B cell (primary cell): ENCODE results near the gene ZNF24.

Source experiments
- EZH2 ChIP-seq: IDR thresholded peaks from 2 replicates; pipeline ENCODE4 v1.6.1; 2012; ENCODE audit warnings: borderline replicate concordance, low read depth, mild to moderate bottlenecking, moderate library complexity, low read length; ENCODE audit not compliant: insufficient read depth, poor library complexity, severe bottlenecking
- TF ChIP-seq, protein P1 (sequence below): fragments of 200-600 bp; IDR thresholded peaks from one replicate; pipeline ENCODE4 v1.8.0; 2022; ENCODE audit warnings: antibody characterized with exemption, mild to moderate bottlenecking

DNA sequence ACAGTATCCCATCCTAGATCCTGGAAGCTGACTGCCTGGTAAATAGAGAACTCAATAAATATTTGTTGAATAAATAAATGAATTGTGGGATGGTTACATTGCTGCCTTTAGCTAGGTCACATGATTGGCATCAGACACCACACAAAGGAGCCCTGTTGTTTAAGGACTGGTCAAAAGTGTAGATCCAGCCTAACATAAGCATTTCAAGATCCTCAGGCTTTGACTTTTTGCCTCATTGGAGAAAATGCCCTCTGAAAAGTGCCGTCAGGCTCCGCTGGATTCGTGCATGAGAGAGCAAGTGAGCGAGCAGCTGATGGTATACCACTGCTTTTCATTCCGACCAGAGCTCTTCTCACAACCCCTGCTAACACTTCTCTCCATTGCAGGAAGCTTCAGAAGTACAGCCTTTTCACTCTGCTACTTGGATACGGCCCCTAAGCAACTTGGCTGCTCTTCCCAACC is 1.3 kb upstream of the ZNF24 start:
- TF ChIP-seq, protein P1, sequence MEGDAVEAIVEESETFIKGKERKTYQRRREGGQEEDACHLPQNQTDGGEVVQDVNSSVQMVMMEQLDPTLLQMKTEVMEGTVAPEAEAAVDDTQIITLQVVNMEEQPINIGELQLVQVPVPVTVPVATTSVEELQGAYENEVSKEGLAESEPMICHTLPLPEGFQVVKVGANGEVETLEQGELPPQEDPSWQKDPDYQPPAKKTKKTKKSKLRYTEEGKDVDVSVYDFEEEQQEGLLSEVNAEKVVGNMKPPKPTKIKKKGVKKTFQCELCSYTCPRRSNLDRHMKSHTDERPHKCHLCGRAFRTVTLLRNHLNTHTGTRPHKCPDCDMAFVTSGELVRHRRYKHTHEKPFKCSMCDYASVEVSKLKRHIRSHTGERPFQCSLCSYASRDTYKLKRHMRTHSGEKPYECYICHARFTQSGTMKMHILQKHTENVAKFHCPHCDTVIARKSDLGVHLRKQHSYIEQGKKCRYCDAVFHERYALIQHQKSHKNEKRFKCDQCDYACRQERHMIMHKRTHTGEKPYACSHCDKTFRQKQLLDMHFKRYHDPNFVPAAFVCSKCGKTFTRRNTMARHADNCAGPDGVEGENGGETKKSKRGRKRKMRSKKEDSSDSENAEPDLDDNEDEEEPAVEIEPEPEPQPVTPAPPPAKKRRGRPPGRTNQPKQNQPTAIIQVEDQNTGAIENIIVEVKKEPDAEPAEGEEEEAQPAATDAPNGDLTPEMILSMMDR = no peak
- TF ChIP-seq EZH2 = no peak
